ENCODE measurements around the gene PRR13. TPM values are rescaled to one million over a fixed set of nuclear protein-coding genes. Genes with fewer than 3 reads are reported as not detected.
A peak's percentile ranks its signal among the peaks of the same experiment; 100 is the strongest.
"Not testable (repeated sequence)": the region's sequence is repeated elsewhere in the genome, so short reads cannot be mapped to it uniquely, and the experiment has no call there.

The PRR13 gene
- total RNA-seq, 2 experiments from 2014 or later, result 83.9 to 230 TPM

DNA sequence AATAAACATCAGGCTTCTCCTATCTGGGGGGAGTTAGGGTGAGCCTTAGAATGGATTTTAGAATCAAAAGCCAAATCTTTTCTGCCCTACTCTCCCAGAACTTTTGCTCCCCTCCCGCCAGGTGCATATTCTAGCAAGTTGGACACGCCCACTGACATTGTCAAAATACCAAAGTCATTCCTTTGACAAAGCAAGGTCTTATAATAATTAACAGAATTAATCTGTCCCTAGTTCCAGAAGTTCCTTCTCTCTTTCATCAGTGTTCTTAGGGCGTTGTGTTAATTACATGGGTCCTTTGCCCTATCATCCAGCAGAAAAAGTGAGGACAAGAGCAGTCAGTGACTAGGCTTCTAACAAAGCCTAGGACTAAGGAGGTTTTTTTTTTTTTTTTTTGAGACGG, 2.4 kb downstream of the PRR13 start:
- Histone ChIP-seq H3K4me3 (ENCODE audit: low read depth, low read length, poor library complexity, severe bottlenecking) (no peak overlapping the region), H3K79me2 (ENCODE audit: insufficient read depth, low read depth, low read length) (peaks cover 26% of the 10 kb centered on the region), H2AFZ (ENCODE audit: low read length) (no peak overlapping the region), H3K36me3 (ENCODE audit: insufficient read depth, low read length) (peaks cover 54% of the 10 kb centered on the region), H4K20me1 (ENCODE audit: insufficient read depth, low read length) (no peaks in the 10 kb centered on the region), H3K4me1 (ENCODE audit: insufficient read depth, low read length, poor library complexity, severe bottlenecking) (peaks cover 23% of the 10 kb centered on the region), H3K4me2 (ENCODE audit: low read length) (peak overlapping the region; percentile 73), H3K9me3 (ENCODE audit: low read length) (no peaks in the 10 kb centered on the region), H3K27ac (ENCODE audit: low read depth, low read length, poor library complexity, severe bottlenecking) (no peak overlapping the region), H3K9me2 (ENCODE audit: insufficient read depth, low read length) (no peaks in the 10 kb centered on the region)
- ChIA-PET CTCF (ENCODE audit: unreplicated experiment) (no interaction called here), POLR2A (interaction anchor here (0.8 kb wide), 1 partner anchor 22 kb away, joined by 3 read pairs; no protein-coding TSS in a partner anchor)
- intact Hi-C loops (cut with micrococcal nuclease; ENCODE audit: unreplicated experiment), result no loop called here
- DNase-seq (ENCODE audit: low spot score), result no peak
- TF ChIP-seq CTCF (conservative IDR thresholded peaks at IDR 0.05; ENCODE audit: low read length) (no peak), EZH2phosphoT487 (IDR thresholded peaks at IDR 0.05; ENCODE audit: borderline replicate concordance, low read depth, low read length) (no peak)
- BruUV-seq (replicated peaks), result no TSS peak

DNA sequence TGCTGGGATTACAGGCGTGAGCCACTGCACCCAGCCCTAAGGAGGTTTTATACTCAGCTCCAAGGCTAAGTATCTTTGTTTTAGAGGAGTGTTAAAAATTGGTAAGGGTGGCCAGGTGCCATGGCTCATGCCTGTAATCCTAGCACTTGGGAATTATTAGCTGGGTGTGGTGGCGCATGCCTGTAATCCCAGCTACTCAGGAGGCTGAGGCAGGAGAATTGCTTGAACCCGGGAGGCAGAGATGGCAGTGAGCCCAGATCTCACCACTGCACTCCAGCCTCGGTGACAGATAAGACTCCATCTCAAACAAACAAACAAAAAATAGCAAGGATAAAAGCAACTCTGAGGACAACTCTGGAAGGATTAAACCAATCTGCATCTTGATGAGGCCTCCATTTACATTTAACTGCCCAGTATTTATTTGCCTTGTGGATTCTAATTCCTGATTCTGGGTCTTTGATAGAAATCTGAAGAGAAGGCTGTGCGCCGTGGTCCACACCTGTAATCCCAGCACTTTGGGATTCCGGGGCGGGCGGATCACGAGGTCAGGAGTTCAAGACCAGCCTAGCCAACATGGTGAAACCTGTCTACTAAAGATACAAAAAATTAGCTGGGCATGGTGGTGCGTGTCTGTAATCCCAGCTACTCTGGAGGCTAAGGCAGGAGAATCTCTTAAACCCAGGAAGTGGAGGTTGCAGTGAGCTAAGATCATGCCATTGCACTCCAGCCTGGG, 3.2 kb downstream of the PRR13 start:
- POLR2A ChIA-PET, result interaction anchor here (0.6 to 1.0 kb wide), 6 partner anchors 10 to 477 kb away, joined by 3 to 4 read pairs (median 3); no protein-coding TSS in a partner anchor
- H3K4me3 ChIP-seq (ENCODE audit: low read depth, low read length, poor library complexity, severe bottlenecking); DNase-seq (ENCODE audit: low spot score); H2AFZ ChIP-seq (ENCODE audit: low read length); BruUV-seq (replicated peaks); H4K20me1 ChIP-seq (ENCODE audit: insufficient read depth, low read length); H3K27ac ChIP-seq (ENCODE audit: low read depth, low read length, poor library complexity, severe bottlenecking); H3K9me3 ChIP-seq (ENCODE audit: low read length); H3K9me2 ChIP-seq (ENCODE audit: insufficient read depth, low read length); CTCF ChIA-PET (ENCODE audit: unreplicated experiment); H3K4me2 ChIP-seq (ENCODE audit: low read length); intact Hi-C loops (cut with micrococcal nuclease; ENCODE audit: unreplicated experiment): not testable (repeated sequence)
- Histone ChIP-seq H3K4me1 (ENCODE audit: insufficient read depth, low read length, poor library complexity, severe bottlenecking) (peaks cover 23% of the 10 kb centered on the region), H3K36me3 (ENCODE audit: insufficient read depth, low read length) (peaks cover 54% of the 10 kb centered on the region), H3K79me2 (ENCODE audit: insufficient read depth, low read depth, low read length) (peaks cover 26% of the 10 kb centered on the region)

GRCh38 chr12:53450936-53451335, 9.4 kb downstream of the PRR13 start:
- Histone ChIP-seq H3K27ac (ENCODE audit: low read depth, low read length, poor library complexity, severe bottlenecking) (no peak overlapping the region), H2AFZ (ENCODE audit: low read length) (no peak overlapping the region), H3K4me3 (ENCODE audit: low read depth, low read length, poor library complexity, severe bottlenecking) (no peak overlapping the region), H4K20me1 (ENCODE audit: insufficient read depth, low read length) (peaks cover 29% of the 10 kb centered on the region), H3K9me3 (ENCODE audit: low read length) (no peaks in the 10 kb centered on the region), H3K79me2 (ENCODE audit: insufficient read depth, low read depth, low read length) (peaks cover 38% of the 10 kb centered on the region), H3K4me2 (ENCODE audit: low read length) (no peak overlapping the region), H3K4me1 (ENCODE audit: insufficient read depth, low read length, poor library complexity, severe bottlenecking) (peaks cover 19% of the 10 kb centered on the region), H3K9me2 (ENCODE audit: insufficient read depth, low read length) (no peaks in the 10 kb centered on the region), H3K36me3 (ENCODE audit: insufficient read depth, low read length) (peaks cover 63% of the 10 kb centered on the region)
- intact Hi-C loops (cut with micrococcal nuclease; ENCODE audit: unreplicated experiment), result no loop called here
- no peak for DNase-seq (ENCODE audit: low spot score)
- ChIA-PET CTCF (ENCODE audit: unreplicated experiment) (no interaction called here), POLR2A (interaction anchor here (1.0 to 1.6 kb wide), 3 partner anchors 64 to 127 kb away, joined by 4 to 7 read pairs (median 4); no protein-coding TSS in a partner anchor)
- no TSS peak for BruUV-seq (replicated peaks)
- TF ChIP-seq CTCF (conservative IDR thresholded peaks at IDR 0.05; ENCODE audit: low read length) (no peak), EZH2phosphoT487 (IDR thresholded peaks at IDR 0.05; ENCODE audit: borderline replicate concordance, low read depth, low read length) (no peak)
